IPS-NIHi7 (cell line): ENCODE data around the gene COBL.

Source experiments
- DNase-seq: peaks from one replicate; pipeline ENCODE4 v3.0.0; 2012; ENCODE audit warnings: mixed read lengths; ENCODE audit errors: extremely low spot score

Gene COBL

DNA sequence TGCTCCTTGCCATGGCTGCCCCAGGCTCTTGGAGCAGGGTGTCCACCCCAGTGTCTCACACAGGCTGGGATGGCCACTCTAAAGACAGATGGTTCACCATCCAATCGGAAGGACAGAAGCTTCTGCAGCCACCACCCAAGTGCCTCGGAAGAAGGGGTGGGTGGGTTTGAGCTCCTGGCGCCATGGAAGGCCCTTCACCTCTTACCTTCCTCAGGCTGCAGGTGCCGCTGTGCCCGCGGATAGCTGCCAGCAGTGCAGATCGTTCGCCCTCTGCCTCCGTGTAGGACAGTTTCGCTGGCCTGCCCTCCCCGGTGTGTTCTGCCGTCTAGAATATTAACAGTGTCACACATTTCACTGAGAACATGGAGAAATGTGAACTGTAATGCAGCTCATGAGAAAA is 290.3 kb downstream of the COBL start:
- no peak for DNase-seq

DNA sequence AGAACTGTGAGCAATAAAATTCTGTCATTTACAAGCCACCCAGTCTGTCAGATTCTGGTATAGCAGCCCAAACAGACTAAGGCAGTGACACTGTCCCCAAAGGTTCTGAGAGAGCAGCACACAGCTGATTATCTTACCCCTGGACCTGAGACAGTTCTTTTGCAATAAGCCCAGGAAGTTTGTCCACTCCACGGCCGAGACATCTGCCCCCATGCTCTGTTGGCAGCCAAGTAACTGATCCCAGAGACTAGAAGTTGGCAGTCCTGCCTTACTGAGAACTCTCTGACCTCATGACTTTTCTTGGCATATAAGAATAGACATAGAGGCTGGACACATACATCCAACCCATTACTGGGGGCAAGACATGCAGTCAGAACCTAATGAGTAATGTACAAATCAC is 290.9 kb downstream of the COBL start:
- DNase-seq, result no peak

- DNase-seq, result no peak
Observed at GRCh38 chr7:51024867-51025266, 291.7 kb downstream of the COBL start.

DNA sequence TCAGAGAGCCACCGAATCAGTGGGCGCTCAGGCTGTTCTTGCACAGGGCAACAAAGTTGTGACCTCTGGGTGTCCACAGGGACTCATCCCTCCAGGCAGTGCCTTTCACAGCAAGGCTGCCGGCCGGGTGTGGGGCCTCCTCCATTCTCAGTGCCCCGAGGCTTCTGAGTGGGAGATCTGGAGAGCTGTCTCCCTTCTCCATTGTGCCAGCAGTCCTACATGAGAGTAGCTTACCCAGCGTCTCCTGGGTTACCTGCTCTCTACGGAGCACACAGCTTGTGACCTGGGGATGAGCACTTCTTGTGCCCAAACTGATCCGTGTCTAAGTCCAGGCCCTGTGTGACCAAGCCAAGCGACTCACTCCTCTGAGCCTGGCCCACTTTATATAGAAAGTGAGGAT is 293.1 kb downstream of the COBL start:
- DNase-seq, result no peak

DNA sequence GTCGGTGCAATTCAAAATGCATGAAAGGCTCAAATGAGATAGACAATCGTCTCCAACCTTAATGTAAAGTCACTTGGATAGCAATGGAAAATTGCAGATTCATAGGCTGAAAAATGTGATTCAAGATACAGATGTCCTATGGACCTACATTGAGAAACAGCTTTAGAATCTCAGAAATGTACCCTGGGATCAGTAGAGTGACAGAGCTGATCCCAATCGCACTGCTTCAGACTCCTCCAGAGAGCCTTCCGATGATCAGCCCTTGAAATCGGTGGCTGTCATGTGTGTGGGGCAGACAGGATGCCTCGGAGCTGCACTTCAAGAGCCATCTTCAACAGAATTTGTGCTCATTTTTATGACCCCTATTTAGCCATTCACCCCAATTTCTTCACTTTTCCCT is 293.8 kb downstream of the COBL start:
- DNase-seq, result no peak

DNA sequence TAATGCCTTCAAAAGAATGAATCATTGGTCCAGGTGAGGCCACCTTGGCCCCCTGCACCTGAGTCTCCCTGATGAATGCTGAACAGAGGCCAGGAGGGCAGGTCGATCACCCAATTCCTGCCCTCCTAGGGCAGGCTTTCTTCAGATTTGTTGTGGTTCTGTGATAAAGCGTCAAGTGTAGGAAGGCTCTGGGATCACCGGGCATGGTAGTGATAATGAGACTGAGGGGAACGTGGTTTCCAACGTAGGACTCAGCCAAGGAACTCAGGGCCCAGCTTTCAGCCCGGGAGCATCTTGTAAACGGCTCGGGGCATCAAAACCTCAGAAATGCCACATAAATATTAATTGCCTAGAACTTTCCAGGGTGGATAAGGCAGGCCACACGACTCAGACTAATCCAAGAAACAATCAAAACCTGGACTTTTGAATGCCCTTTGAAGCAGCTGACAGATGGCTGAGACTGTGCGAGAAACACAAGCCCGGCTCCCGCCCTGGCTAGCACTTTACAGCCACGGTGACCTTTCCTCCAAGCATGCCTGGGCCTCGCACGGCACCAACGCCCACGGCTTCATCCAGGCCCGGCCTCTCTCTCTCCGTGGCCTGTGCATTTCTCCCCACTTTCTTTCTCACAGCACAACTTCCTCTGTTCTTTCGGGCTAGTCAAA is 294.6 kb downstream of the COBL start:
- no peak for DNase-seq

- no peak for DNase-seq
Observed at GRCh38 chr7:51020944-51021343, 295.7 kb downstream of the COBL start.

DNA sequence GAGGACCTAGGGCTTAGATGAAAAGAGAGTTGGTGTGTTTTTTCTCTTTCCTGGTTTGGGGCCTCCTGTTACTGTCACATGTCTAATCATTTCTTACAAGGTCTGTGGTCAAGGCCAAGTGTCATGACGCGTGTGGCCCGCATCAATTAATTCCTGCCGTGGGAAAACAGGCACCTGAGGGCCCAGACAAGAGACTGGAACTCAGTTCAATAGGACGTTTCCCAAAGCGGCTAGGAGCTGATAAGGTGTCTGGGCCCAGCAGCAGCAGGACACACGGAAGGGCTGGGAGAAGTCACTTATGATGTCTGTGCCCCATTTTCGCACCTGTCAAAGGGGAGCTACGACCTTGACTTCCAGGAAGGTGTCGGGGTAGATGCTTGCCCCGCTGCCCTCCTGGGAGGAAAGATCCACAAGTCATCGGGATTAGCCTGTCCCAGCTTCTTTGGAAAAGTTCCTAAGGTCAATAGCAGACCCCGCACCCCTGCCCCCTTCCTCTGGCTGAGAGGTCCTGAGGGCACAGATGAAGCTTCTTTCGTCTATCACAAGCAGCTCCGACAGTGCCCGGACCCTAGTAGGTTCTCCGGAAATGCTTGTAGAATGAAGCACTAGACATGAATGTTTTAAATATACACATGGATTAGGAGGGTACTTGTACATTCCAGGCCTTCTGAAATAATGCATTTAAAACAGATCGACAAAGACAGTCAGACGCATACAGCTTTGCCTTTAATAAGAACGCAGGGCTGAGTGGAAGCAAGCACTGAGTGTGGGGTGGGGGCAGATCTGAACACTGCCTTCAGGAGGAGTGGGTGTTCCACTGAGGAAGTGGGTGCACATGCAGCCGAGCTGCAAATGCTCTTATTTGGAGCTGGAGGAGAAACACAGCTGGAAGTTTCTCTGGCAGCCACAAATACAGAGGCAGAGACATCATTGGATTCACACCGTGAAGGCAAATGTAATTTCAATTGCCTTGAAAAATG is 296.4 kb downstream of the COBL start:
- no peak for DNase-seq

DNA sequence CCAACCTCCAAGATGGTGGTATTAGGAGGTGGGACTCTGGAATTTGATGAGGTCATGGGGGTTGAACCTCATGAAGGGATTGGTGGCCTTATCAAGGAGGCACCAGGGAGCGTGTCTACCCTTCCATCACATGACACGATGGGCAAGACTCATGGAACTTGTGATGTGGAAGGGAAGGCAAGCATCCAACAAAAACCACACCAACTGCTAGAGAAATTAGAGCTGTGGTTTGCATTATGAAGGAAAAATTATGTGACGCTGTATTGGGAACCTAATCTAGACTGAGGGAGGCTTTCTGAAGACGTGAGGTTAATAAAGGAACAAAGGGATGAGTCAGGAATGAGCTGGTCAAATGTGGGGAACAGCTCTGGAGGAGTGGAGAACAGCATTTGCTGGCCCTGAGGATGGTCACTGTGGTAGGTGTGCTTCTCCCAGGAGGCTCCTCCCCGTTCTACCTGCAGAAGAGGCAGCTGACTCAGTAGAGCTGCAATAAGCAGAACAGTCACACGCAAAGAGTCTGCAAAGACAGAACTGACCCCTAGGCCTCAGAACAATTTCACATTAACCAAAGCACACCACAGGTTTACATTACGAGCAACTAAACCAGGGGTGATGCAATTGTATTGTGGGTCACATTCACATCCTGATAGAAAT is 297.3 kb downstream of the COBL start:
- no peak for DNase-seq

DNA sequence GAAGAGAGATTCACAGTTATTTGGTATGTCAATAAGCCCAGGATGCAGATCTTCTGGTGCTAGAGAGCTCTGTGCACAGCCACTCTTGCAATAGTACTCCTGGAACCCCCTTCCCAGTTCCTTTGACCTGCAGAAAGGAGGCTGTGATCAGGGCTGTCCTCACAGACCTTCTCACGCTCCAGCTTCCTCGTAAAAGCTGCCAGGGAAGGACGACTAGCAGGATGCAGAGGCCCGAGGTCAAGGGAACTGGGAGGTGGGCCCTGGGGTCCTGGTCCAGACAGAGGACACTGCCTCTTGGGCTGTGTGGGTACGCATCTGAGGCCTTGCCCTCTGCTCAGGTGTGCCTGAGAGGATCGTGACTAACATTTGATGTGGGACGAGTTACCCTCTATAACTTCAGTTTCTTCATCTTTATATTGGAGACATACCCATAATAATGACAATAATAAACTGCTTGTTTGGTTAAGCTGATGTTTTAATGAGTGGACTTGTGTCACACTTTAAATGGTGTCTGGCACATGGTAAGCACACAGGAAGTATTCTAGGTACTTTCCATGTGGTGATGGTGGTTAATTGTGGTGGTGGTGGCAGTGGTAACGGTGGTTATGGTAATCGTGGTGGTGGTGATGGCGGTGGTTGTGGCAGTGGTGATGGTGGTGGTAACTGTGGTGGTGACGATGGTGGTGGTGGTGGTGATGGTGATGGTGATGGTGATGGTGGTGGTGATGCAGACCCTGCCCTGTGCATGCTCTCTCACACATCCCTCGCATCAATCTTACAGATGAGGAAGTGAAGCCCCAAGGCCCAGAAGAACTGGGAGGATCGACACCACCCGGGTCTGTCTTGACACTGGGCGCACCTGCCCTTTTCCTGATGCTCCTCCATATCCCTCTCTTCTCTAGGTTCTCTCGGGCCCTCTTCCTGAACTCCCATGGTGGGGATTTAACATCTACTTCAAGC is 298.8 kb downstream of the COBL start:
- DNase-seq, result no peak

GRCh38 chr7:51016546-51016945 is 300.1 kb downstream of the COBL start:
- no peak for DNase-seq

GRCh38 chr7:51015581-51015980 is 301.0 kb downstream of the COBL start:
- DNase-seq, result no peak

GRCh38 chr7:51014811-51015210 is 301.8 kb downstream of the COBL start:
- no peak for DNase-seq

DNA sequence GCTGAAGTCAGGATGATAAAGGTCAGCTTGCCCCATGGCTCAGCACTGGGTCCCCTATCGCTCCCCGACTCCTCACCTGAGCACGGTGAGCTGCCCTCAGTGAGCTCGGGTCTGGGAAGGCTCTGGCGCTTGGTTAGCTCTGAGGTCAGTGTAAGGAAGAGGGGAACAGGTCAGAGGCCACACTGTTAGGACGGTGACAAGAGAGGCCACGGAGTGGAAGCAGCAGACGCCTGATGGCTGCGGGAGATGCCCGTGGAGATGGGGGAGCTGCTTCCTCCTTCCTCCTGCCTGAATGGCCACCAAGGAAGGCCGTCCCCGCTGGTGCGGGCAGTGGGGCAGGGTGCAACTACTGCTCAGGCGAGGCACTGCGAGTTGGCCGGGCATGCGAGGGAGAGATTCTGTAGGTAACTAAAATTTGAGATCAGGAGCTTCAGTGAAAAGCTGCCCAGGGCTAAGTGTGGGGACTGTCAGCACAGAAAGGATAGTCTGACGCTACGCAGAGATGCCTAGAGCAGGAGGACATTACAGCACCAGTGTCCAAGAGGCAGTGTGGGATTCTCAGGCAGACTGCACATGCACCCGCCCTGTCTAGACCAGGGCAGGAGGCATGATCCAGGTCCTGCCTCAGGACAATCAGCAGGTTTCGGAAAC is 302.6 kb downstream of the COBL start:
- DNase-seq, result no peak

DNA sequence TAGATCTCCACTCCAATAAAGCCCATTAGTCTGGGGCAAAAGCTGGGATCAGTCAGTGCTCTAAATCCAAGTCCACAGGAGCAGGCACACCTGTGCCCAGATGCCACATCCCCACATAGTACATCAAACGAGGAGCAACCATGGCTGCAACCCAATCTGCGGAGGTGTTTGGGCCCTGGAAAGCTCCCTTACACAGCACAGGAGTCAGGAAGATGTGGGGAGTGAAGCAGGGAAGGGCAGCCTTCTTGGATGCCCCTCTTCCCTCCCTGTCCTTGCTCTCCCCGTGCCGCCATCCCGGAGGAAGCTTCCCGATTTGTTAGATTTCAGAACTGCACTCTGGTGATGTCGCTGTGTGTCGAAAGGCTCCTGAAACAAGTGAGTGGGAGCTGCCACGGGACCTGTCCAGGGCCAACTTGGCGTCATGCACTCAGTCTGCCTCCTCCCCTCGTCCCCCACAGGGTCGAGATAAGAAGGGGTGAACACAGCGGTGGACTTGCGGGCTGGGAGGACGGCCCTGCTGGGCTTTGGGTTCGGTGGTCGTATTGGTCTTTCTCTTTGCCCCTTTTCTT is 303.3 kb downstream of the COBL start:
- peak; percentile 9 for DNase-seq

- peak; percentile 5 for DNase-seq
Observed at GRCh38 chr7:51012569-51013217, 303.9 kb downstream of the COBL start.

DNA sequence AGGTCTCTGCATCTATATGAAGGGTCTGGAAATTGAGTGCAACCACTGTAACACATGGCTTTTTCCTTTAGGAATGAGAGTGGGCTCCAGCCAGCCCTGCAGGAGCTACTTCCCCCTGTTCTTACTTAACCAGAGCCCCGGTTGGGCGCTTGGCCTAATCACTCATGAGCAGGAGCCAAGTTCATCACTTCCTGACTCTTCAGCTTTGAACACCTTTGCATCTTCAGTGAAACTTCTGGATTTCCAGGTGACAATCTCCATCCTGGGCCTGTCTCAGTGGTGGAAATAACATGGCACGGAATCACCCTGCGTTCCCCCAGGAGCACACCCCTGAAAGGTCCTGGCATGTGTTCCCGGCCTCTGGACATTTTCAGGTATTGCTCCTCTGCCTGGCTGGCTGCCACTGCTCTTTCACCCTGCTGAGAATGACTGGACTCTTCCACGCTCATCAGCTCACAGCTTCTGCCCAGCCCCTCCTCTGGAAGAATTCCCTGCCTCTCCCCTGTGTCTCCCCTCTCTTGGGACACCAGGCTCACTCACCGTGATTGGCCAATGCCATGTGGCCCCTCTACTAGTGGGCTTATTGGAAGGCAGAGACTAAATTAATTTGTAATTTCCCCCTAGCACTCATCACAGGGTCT is 304.8 kb downstream of the COBL start:
- no peak for DNase-seq

DNA sequence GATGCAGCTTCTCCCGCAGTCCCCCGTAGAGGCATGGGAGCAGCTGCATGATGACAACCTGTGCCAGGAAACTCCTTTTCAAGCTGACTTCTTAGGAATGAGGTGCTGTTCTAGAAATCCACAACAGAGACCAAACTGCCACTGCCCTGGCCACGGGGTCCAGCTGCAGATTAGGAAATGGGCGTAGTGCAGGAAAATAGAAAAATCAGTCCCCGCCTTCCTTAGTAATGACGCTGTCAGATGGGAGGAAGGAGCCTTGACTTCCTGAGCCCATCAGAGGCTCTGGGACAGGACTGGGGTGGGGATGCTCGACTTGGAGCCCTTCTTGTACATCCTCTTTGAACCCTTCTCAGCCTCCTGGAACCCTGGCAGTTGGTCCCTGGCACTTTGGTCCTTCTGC is 306.1 kb downstream of the COBL start:
- DNase-seq, result no peak

GRCh38 chr7:51009716-51010496 is 306.7 kb downstream of the COBL start:
- DNase-seq, result peak; percentile 13
